HUES64 (cell line): ENCODE measurements around the gene NCAPH2.

Source experiments
- H3K27ac ChIP-seq: 2 replicates; pipeline ENCODE4 v1.7.0; 2013; ENCODE audit warnings: low read depth, low read length, inconsistent platforms
- H3K27me3 ChIP-seq: 2 replicates; pipeline ENCODE4 v1.6.1; 2013; ENCODE audit warnings: mild to moderate bottlenecking, low read length; ENCODE audit not compliant: insufficient read depth
- H3K36me3 ChIP-seq: 2 replicates; pipeline ENCODE4 v1.6.1; 2013; ENCODE audit warnings: mild to moderate bottlenecking, low read length; ENCODE audit not compliant: insufficient read depth
- H3K4me1 ChIP-seq: 2 replicates; pipeline ENCODE4 v1.6.1; 2013; ENCODE audit warnings: mild to moderate bottlenecking, low read length, moderate library complexity; ENCODE audit not compliant: insufficient read depth
- H3K4me3 ChIP-seq: 2 replicates; pipeline ENCODE4 v1.5.1; 2013; ENCODE audit warnings: mild to moderate bottlenecking, low read length, moderate library complexity
- H3K9ac ChIP-seq: 2 replicates; pipeline ENCODE4 v1.6.1; 2013; ENCODE audit warnings: mild to moderate bottlenecking, low read depth, low read length
- H3K9me3 ChIP-seq: 2 replicates; pipeline ENCODE4 v1.6.1; 2013; ENCODE audit warnings: low read depth, low read length; ENCODE audit not compliant: insufficient read depth
- WGBS: fragments of 150-250, 120-280 bp; methylation state at CpG from one replicate; pipeline ENCODE4 v1.1.7; 2013; ENCODE audit warnings: missing lambda C conversion rate; 5-methylcytosine and 5-hydroxymethylcytosine counted together

NCAPH2 gene

GRCh38 chr22:50522806-50523438, 14.9 kb downstream of the NCAPH2 start:
- Histone ChIP-seq H3K9ac (no peak overlapping the region), H3K27ac (no peak overlapping the region), H3K4me3 (no peak overlapping the region), H3K36me3 (peaks cover 43% of the 10 kb centered on the region), H3K9me3 (no peaks in the 10 kb centered on the region), H3K27me3 (peaks cover 16% of the 10 kb centered on the region), H3K4me1 (no peaks in the 10 kb centered on the region; the same call in 1 of the 2 replicates)
- WGBS, result 96% methylated on average over 22 of the region's 22 CpGs

DNA sequence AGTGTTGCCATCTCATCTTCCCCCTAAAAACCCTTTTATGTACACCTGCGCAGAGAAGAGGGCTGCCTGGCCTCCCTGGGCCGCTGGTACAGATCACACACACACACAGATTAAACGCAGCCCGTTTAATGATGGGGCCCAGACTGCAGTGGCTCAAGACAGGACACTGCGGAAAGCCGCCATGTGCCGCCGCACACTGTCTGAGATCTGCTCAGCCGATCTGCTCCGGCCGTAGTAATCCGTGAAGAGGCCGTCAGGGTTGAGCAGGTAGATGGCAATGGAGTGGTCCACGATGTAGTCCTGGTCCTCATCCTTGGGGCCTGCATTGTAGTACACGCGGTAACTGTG, 15.4 kb downstream of the NCAPH2 start:
- WGBS, result 95% methylated on average over 16 of the region's 16 CpGs
- H3K9ac ChIP-seq, result no peak overlapping the region
- H3K27ac ChIP-seq, result no peak overlapping the region
- no peaks in the 10 kb centered on the region; the same call in 1 of the 2 replicates for H3K4me1 ChIP-seq
- no peaks in the 10 kb centered on the region for H3K9me3 ChIP-seq
- H3K4me3 ChIP-seq, result no peak overlapping the region
- peaks cover 38% of the 10 kb centered on the region for H3K36me3 ChIP-seq
- H3K27me3 ChIP-seq, result peaks cover 21% of the 10 kb centered on the region

GRCh38 chr22:50523806-50524675, 16.0 kb downstream of the NCAPH2 start:
- 91% methylated on average over 25 of the region's 25 CpGs for WGBS
- Histone ChIP-seq H3K4me3 (peak overlapping the region; percentile 79), H3K9me3 (no peaks in the 10 kb centered on the region), H3K4me1 (no peaks in the 10 kb centered on the region; the same call in 1 of the 2 replicates), H3K9ac (peak overlapping the region; percentile 77), H3K27me3 (peaks cover 27% of the 10 kb centered on the region), H3K36me3 (peaks cover 34% of the 10 kb centered on the region), H3K27ac (no peak overlapping the region)

DNA sequence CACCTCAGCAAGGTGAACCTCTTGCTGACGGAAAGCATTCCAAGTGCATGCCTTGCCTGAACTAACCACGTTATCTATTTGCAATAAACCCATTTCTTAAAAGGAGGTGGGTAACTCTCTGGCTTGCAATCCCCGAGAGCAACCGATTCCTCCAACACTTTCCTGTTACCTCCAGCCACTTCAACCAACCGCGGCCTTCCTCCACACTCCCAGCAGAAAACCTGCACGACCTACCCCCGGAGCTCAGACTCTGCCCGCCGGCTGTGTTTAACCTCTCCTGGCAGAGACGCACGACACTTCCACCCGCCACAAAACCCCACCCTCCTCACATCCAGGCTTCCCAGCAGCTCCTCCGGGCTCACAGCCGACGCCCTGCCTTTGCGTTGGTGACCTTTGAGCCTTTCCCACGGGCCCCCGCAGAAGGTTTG, 16.7 kb downstream of the NCAPH2 start:
- H3K9ac ChIP-seq, result peak overlapping the region; percentile 77
- H3K9me3 ChIP-seq, result no peaks in the 10 kb centered on the region
- H3K4me1 ChIP-seq, result no peaks in the 10 kb centered on the region; the same call in 1 of the 2 replicates
- peaks cover 33% of the 10 kb centered on the region for H3K27me3 ChIP-seq
- peaks cover 28% of the 10 kb centered on the region for H3K36me3 ChIP-seq
- H3K4me3 ChIP-seq, result peak overlapping the region; percentile 79
- peak overlapping the region; percentile 92 for H3K27ac ChIP-seq
- WGBS, result 28% methylated on average over 19 of the region's 19 CpGs

DNA sequence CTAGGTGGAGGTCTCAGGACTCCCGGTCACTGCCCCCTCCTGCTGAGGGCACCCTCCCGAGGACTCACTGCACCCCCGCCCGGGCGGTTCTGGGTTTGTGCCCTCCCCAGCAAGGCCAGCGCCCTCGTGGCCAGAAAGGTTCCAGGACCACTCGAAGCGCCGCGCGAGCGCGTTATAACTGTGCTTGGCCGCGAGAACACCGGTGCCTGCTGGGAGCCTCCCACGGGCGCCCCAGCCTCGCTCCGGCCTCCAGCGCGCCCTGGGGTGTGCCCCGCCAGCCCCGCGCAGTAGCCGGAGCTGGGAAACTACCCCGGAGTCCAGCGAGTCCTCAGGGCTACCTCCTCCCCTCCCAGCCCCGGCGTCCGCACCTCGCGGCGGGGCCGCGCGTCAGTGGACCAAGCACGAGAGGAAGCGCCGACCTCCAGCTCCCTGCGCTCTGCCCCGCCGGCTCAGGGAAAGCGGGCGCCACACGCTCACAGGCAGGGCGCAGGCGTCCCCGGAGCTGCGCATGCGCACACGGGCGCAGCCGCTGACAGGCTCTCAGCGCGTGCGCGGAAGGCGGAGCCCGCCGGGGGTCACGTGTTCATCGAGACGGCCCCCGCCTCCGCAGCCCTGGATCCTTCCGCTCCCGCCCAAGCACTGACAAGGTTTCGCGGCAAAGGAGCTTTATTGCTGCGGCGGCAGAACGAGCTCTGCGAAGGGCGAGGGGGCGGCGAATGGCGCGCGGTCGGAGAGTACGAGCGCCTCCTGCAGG, 17.3 kb downstream of the NCAPH2 start, which contains the start of gene SCO2:
Gene SCO2, minus strand, starts transcription at position 495 of the 754 bp plus-strand sequence. CDS start 1,187 bp downstream, outside the sequence.
- H3K27ac ChIP-seq, result peak within 1 kb of the TSS; percentile 92
- under 1% methylated on average over 84 of the region's 84 CpGs for WGBS

GRCh38 chr22:50525858-50526107, 17.8 kb downstream of the NCAPH2 start:
- Histone ChIP-seq H3K4me3 (peak overlapping the region; percentile 79), H3K36me3 (peaks cover 26% of the 10 kb centered on the region), H3K9me3 (no peaks in the 10 kb centered on the region), H3K4me1 (no peaks in the 10 kb centered on the region; the same call in 1 of the 2 replicates), H3K9ac (peak overlapping the region; percentile 77), H3K27me3 (peaks cover 44% of the 10 kb centered on the region), H3K27ac (peak overlapping the region; percentile 92; the same call in 1 of the 2 replicates)
- WGBS, result under 1% methylated on average over 33 of the region's 33 CpGs

More for the DNA sequence above, 17.3 kb downstream of the NCAPH2 start, which contains the start of gene SCO2:
- peaks cover 27% of the 10 kb centered on the region for H3K36me3 ChIP-seq
- H3K9ac ChIP-seq, result peak within 1 kb of the TSS; percentile 77
- no peaks in the 10 kb centered on the region; the same call in 1 of the 2 replicates for H3K4me1 ChIP-seq
- H3K27me3 ChIP-seq, result peaks cover 39% of the 10 kb centered on the region
- peak within 1 kb of the TSS; percentile 79 for H3K4me3 ChIP-seq
- H3K9me3 ChIP-seq, result no peaks in the 10 kb centered on the region

DNA sequence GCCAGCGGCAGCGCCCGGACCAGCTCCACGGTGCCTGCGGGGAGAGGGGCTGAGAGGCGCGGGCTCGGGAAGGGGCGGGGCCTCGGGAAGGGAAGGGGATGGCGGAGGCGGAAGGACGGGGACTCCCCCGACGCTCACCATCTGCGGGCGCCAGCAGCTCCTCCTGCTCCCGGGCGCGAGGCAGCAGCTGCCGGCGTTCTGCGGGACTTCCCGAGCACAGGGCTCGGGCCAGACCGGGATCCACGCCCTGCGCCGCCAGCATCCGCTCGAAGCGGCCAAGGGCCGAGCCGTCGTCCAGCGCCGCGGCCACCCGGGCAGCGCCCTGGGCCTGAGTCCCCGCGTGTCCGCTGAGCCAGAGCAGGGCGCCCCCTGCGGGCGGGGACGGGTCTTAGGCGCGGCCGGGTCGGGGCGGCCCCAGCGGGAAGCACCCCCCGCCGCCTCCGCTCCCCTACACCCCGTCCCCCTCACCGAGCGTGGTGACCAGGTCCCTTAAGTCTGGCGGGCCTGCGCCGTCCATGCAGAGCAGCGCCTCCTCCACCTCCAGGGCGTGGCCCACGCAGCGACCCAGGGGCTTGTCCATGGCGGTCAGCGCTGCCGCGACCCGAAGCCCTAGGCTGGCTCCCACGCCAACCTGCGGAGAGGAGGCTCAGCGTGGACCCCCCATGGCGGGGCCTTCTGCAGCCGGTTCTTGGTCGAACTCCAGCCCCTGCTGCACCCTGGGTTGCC, 18.2 kb downstream of the NCAPH2 start:
- Histone ChIP-seq H3K4me3 (peak overlapping the region; percentile 79), H3K36me3 (peaks cover 22% of the 10 kb centered on the region), H3K27me3 (peaks cover 49% of the 10 kb centered on the region), H3K27ac (peak overlapping the region; percentile 92; the same call in 1 of the 2 replicates), H3K4me1 (no peaks in the 10 kb centered on the region; the same call in 1 of the 2 replicates), H3K9ac (peak overlapping the region; percentile 77), H3K9me3 (no peaks in the 10 kb centered on the region)
- under 1% methylated on average over 77 of the region's 77 CpGs for WGBS

GRCh38 chr22:50526834-50527801, 19.1 kb downstream of the NCAPH2 start:
- Histone ChIP-seq H3K27ac (no peak overlapping the region), H3K27me3 (peaks cover 57% of the 10 kb centered on the region), H3K36me3 (peaks cover 15% of the 10 kb centered on the region), H3K4me3 (peak overlapping the region; percentile 79), H3K9ac (no peak overlapping the region), H3K9me3 (no peaks in the 10 kb centered on the region), H3K4me1 (no peaks in the 10 kb centered on the region; the same call in 1 of the 2 replicates)
- 49% methylated on average over 29 of the region's 29 CpGs for WGBS

DNA sequence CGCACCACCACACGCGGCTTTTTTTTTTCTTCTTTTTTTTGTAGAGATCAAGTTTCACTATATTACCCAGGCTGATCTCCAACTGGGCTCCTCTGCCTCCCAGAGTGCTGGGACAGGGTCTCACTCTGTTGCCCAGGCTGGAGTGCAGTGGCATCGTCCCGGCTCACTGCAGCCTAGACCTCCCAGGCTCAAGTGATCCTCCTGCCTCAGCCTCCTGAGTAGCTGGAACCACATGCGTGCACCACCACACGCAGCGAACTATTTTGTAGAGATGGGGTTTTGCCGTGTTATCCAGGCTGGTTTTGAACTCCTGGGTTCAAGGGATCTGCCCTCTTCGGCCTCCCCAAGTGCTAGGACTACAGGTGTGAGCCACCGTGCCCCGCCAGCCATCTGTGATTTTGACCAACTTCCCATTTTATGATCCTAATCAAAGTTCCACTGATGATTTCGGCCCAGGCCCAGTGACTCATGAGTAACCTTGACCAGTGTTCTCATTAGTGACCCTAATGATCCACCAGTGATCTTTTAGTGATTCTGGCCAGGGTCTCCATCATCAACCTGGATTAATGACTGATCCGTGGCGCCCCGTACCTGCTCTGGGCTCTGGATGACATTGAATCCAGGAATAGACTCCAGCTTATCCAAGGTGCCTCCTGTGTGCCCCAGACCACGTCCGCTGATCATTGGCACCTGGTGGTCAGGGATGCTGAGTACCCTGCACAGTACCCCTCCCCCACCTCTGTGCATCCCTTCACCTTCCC, 20.1 kb downstream of the NCAPH2 start:
- H3K4me3 ChIP-seq, result no peak overlapping the region
- no peak overlapping the region for H3K27ac ChIP-seq
- no peak overlapping the region for H3K9ac ChIP-seq
- H3K36me3 ChIP-seq, result peaks cover 6% of the 10 kb centered on the region
- H3K4me1 ChIP-seq, result no peaks in the 10 kb centered on the region; the same call in 1 of the 2 replicates
- peaks cover 67% of the 10 kb centered on the region for H3K27me3 ChIP-seq
- H3K9me3 ChIP-seq, result no peaks in the 10 kb centered on the region
- 92% methylated on average over 18 of the region's 18 CpGs for WGBS
